Measurements from ENCODE around the gene HSDL1. TPM values are rescaled to one million over a fixed set of nuclear protein-coding genes. Genes with fewer than 3 reads are reported as not detected.
A peak's percentile ranks its signal among the peaks of the same experiment; 100 is the strongest.

Gene HSDL1
- total RNA-seq, 1 experiment from 2014 or later = 34.2 TPM

DNA sequence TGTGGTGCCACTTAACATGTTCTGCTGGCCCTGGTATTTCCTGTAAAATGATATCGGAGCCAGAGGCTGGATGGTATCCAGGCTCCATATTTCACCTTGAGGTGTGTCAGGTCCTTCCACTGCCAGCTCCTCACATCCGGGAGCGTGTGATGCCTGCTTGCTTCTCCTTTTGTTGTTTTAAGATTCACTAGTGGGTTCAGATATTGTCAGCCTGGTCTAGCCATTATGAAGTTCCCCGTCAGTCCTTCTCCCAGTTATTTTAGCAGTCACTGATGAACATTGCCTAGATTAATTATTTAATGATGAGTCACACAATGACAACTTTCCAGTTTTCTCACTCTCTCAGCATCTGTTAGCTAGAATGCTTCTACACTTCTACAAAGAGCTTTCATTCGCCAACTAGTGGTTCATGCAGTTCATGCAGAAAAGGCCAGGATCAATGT lies 11.4 kb upstream of the HSDL1 start:
- no peak overlapping the region for H2BK15ac ChIP-seq (ENCODE audit: low read depth, low read length)
- no peaks in the 10 kb centered on the region for H3K79me1 ChIP-seq (ENCODE audit: insufficient read depth, low read depth, low read length, poor library complexity, severe bottlenecking)
- H3K14ac ChIP-seq (ENCODE audit: insufficient read depth, low read length) = no peak overlapping the region
- WGBS (ENCODE audit: extremely low coverage, insufficient read length, low lambda C conversion rate) = no CpG with 5 or more reads among the region's 5 CpGs
- TF ChIP-seq, protein P1, sequence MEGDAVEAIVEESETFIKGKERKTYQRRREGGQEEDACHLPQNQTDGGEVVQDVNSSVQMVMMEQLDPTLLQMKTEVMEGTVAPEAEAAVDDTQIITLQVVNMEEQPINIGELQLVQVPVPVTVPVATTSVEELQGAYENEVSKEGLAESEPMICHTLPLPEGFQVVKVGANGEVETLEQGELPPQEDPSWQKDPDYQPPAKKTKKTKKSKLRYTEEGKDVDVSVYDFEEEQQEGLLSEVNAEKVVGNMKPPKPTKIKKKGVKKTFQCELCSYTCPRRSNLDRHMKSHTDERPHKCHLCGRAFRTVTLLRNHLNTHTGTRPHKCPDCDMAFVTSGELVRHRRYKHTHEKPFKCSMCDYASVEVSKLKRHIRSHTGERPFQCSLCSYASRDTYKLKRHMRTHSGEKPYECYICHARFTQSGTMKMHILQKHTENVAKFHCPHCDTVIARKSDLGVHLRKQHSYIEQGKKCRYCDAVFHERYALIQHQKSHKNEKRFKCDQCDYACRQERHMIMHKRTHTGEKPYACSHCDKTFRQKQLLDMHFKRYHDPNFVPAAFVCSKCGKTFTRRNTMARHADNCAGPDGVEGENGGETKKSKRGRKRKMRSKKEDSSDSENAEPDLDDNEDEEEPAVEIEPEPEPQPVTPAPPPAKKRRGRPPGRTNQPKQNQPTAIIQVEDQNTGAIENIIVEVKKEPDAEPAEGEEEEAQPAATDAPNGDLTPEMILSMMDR (conservative IDR thresholded peaks at IDR 0.05) = peak; percentile 36; the same call in 2 of the 3 replicates
- Mint-ChIP-seq H3K27me3 (ENCODE audit: low read depth) (peaks cover 5% of the 10 kb centered on the region), H3K27ac (no peak overlapping the region; a peak in 1 of 7 replicates), H3K4me1 (peaks cover 0 to 12% of the 10 kb centered on the region in 2 experiments; a peak in 2 of 4 replicates), H3K36me3 (ENCODE audit: insufficient read depth in 1 of 3, low read depth in 3 of 3) (no peaks in the 10 kb centered on the region), H3K9me3 (no peaks in the 10 kb centered on the region), H3K4me3 (no peak overlapping the region)
- H3K9me3 ChIP-seq (ENCODE audit: control insufficient read depth, low read depth, low read length) = no peaks in the 10 kb centered on the region
- H3K23ac ChIP-seq (ENCODE audit: insufficient read length, low read depth, low read length) = no peak overlapping the region
- no peak overlapping the region for H4K91ac ChIP-seq (ENCODE audit: insufficient read length, low read depth, low read length)
- no peaks in the 10 kb centered on the region for H4K20me1 ChIP-seq (ENCODE audit: control insufficient read depth, insufficient read depth, insufficient read length)
- no peak overlapping the region for H3K56ac ChIP-seq (ENCODE audit: insufficient read length, low read depth, low read length)
- no peaks in the 10 kb centered on the region for H3K4me1 ChIP-seq (ENCODE audit: insufficient read depth, low read length)
- no peaks in the 10 kb centered on the region for H3K27me3 ChIP-seq (ENCODE audit: insufficient read depth, low read length)
- no peak overlapping the region for H2AFZ ChIP-seq (ENCODE audit: low read length)
- no peak overlapping the region for H3K4ac ChIP-seq (ENCODE audit: low read depth, low read length)
- H3K27ac ChIP-seq (ENCODE audit: insufficient read length, low read depth, low read length) = no peak overlapping the region
- no peak overlapping the region for H3K4me2 ChIP-seq (ENCODE audit: insufficient read depth, insufficient read length, low read length)
- H2BK12ac ChIP-seq (ENCODE audit: insufficient read length, low read depth, low read length) = no peak overlapping the region
- no peaks in the 10 kb centered on the region for H3K79me2 ChIP-seq (ENCODE audit: insufficient read depth, low read length)
- no peak overlapping the region for H3T11ph ChIP-seq (ENCODE audit: low read length)
- no peak for DNase-seq
- H3K9ac ChIP-seq (ENCODE audit: extremely low read depth, insufficient read length, low read length) = no peak overlapping the region
- no peaks in the 10 kb centered on the region for H3K23me2 ChIP-seq (ENCODE audit: insufficient read length, low read depth, low read length, poor library complexity, severe bottlenecking)
- H2BK120ac ChIP-seq (ENCODE audit: low read depth, low read length, poor library complexity, severe bottlenecking) = no peak overlapping the region
- H2BK5ac ChIP-seq (ENCODE audit: insufficient read length, low read length) = no peak overlapping the region
- H4K8ac ChIP-seq (replicated peaks; ENCODE audit: insufficient read length, low read depth, low read length) = no peak overlapping the region
- no peak overlapping the region for H2BK20ac ChIP-seq (ENCODE audit: low read depth, low read length, poor library complexity, severe bottlenecking)
- H4K5ac ChIP-seq (ENCODE audit: insufficient read length, low read depth, low read length) = no peak overlapping the region
- no peak overlapping the region for H3K18ac ChIP-seq (ENCODE audit: insufficient read length, low read depth, low read length)
- no peak overlapping the region for H2AK5ac ChIP-seq (ENCODE audit: insufficient read length, low read length)

Measured in H9 (cell line).